Right atrium auricular region (tissue), 2 donors: ENCODE data around the gene ERBIN. TPM values are rescaled to one million over a fixed set of nuclear protein-coding genes. Genes with fewer than 3 reads are reported as not detected.
A peak's percentile ranks its signal among the peaks of the same experiment; 100 is the strongest.
"Not testable (repeated sequence)": the region's sequence is repeated elsewhere in the genome, so short reads cannot be mapped to it uniquely, and the experiment has no call there.

Experiments
- DNase-seq: peaks from one replicate; pipeline ENCODE4 v3.0.0-alpha.2; 2019; ENCODE audit warnings: low spot score
- H3K27ac ChIP-seq, 2 donors: fragments of 200-600 bp; sonication (generic); 1 replicate in 1 of 2; 2 replicates in 1 of 2; pipeline ENCODE4 v1.5.1; 2016 to 2019
- H3K27me3 ChIP-seq, 2 donors: fragments of 200-600 bp; sonication (generic); one replicate each; pipeline versions ENCODE4 v1.5.1 to v1.6.0; 2017 to 2019
- H3K36me3 ChIP-seq: fragments of 200-600 bp; sonication (generic); one replicate; pipeline ENCODE4 v1.5.1; 2016
- H3K4me1 ChIP-seq, 2 donors: fragments of 200-600 bp; sonication (generic); one replicate each; pipeline versions ENCODE4 v1.5.1 to v1.6.0; 2017 to 2019
- H3K4me3 ChIP-seq, 2 donors: fragments of 200-600 bp; sonication (generic); 1 replicate in 1 of 2; 2 replicates in 1 of 2; pipeline ENCODE4 v1.5.1; 2017 to 2019; ENCODE audit warnings: mild to moderate bottlenecking in 1 of 2, moderate library complexity in 1 of 2
- H3K9me3 ChIP-seq, 2 donors: fragments of 200-600 bp; sonication (generic); one replicate each; pipeline ENCODE4 v1.5.1; 2019
- CTCF ChIP-seq, 2 donors: fragments of 200-600 bp; sonication (generic); IDR thresholded peaks; one replicate each; pipeline ENCODE4 v1.5.1; 2019; ENCODE audit warnings: antibody characterized with exemption in 2 of 2
- total RNA-seq, 2 donors: library from RNA; depleted of rRNA; stranded (reverse); fragments of >200 nt; gene quantifications; one replicate each; pipeline ENCODE4 v1.1.0, GENCODE V29; 2016

Gene ERBIN, protein sequence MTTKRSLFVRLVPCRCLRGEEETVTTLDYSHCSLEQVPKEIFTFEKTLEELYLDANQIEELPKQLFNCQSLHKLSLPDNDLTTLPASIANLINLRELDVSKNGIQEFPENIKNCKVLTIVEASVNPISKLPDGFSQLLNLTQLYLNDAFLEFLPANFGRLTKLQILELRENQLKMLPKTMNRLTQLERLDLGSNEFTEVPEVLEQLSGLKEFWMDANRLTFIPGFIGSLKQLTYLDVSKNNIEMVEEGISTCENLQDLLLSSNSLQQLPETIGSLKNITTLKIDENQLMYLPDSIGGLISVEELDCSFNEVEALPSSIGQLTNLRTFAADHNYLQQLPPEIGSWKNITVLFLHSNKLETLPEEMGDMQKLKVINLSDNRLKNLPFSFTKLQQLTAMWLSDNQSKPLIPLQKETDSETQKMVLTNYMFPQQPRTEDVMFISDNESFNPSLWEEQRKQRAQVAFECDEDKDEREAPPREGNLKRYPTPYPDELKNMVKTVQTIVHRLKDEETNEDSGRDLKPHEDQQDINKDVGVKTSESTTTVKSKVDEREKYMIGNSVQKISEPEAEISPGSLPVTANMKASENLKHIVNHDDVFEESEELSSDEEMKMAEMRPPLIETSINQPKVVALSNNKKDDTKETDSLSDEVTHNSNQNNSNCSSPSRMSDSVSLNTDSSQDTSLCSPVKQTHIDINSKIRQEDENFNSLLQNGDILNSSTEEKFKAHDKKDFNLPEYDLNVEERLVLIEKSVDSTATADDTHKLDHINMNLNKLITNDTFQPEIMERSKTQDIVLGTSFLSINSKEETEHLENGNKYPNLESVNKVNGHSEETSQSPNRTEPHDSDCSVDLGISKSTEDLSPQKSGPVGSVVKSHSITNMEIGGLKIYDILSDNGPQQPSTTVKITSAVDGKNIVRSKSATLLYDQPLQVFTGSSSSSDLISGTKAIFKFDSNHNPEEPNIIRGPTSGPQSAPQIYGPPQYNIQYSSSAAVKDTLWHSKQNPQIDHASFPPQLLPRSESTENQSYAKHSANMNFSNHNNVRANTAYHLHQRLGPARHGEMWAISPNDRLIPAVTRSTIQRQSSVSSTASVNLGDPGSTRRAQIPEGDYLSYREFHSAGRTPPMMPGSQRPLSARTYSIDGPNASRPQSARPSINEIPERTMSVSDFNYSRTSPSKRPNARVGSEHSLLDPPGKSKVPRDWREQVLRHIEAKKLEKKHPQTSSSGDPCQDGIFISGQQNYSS (N-terminal part only)
- total RNA-seq, result 10 to 100 TPM; 33.0 to 38.2 TPM

DNA sequence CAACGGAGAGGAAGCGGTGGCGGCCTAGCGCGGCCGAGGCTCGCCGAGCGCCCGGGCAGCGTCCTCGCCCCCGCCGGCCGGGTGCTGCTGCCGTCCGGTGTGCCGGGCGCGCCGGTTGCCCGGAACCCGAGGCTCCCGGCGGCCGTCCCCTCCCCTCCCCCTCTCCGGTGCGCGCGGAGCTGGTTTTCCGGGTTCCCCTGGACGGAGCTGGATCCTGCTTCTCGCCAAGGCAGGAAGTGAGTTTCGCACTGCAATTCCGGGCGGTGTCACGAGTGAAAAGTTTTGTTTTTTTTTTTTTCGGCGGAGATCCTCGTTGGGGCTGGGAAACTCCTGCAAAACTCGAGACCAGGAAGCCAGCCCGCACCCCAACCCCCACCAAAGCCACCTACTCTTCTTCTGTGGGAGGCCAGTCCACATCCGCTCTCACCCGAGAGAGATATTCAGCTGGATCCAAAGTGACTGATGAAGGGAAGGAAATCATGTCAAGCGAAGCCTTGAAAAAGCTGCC is at the start of gene ERBIN:
Gene ERBIN (plus strand): TSS at position 300 of the 508 bp plus-strand sequence. CDS start 66,144 bp downstream, outside the sequence.
- no peaks in the 10 kb centered on the region for H3K36me3 ChIP-seq
- H3K27ac ChIP-seq, result peak within 1 kb of the TSS; percentile 99 to 100
- peaks cover 0 to 24% of the 10 kb centered on the region in 2 donors for H3K4me1 ChIP-seq
- peak; percentile 84 for DNase-seq
- H3K27me3 ChIP-seq, result no peaks in the 10 kb centered on the region
- TF ChIP-seq CTCF (IDR thresholded peaks at IDR 0.05), result no peak
- no peaks in the 10 kb centered on the region for H3K9me3 ChIP-seq
- peak within 1 kb of the TSS; percentile 85 to 99 for H3K4me3 ChIP-seq

- no peaks in the 10 kb centered on the region for H3K9me3 ChIP-seq
- no peak for TF ChIP-seq CTCF (IDR thresholded peaks at IDR 0.05)
- no peaks in the 10 kb centered on the region for H3K27me3 ChIP-seq
- DNase-seq, result no peak
- H3K4me1 ChIP-seq, result no peaks in the 10 kb centered on the region
- no peaks in the 10 kb centered on the region for H3K36me3 ChIP-seq
- H3K4me3 ChIP-seq, result no peak overlapping the region
- no peak overlapping the region for H3K27ac ChIP-seq
Observed at GRCh38 chr5:65876970-65877369, 49.4 kb upstream of the ERBIN start.

DNA sequence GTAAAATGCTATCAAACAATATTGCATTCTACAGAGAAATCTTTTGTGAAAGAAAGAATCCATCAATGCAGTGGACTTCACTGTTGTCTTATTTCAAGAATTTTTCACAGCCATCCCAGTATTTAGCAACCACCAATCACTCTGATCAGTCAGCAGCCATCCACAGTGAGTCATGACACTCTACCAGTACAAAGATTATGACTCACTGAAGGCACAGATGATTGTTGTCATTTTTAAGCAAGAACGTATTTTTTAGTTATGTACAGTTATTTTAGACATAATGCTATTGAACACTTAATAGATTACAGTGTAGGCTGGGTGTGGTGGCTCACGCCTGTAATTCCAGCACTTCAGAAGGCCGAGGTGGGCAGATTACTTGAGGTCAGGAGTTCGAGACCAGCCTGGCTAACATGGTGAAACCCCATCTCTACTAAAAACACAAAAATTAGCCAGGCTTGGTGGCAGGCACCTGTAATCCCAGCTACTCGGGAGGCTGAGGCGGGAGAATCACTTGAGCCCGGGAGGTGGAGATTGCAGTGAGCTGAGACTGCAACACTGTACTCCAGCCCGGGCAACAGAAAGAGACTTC is 46.6 kb upstream of the ERBIN start:
- DNase-seq, H3K27me3 ChIP-seq, H3K4me3 ChIP-seq, H3K36me3 ChIP-seq, H3K4me1 ChIP-seq, H3K9me3 ChIP-seq, H3K27ac ChIP-seq: not testable (repeated sequence)

GRCh38 chr5:65880496-65881072 is 45.8 kb upstream of the ERBIN start:
- H3K4me1 ChIP-seq, result no peaks in the 10 kb centered on the region
- no peaks in the 10 kb centered on the region for H3K36me3 ChIP-seq
- DNase-seq, result no peak
- H3K9me3 ChIP-seq, result no peaks in the 10 kb centered on the region
- no peak overlapping the region for H3K4me3 ChIP-seq
- TF ChIP-seq CTCF (IDR thresholded peaks at IDR 0.05), result no peak
- H3K27ac ChIP-seq, result no peak overlapping the region
- H3K27me3 ChIP-seq, result no peaks in the 10 kb centered on the region

- Histone ChIP-seq H3K36me3 (no peaks in the 10 kb centered on the region), H3K4me3 (no peak overlapping the region), H3K27ac (no peak overlapping the region), H3K9me3 (no peaks in the 10 kb centered on the region), H3K4me1 (no peaks in the 10 kb centered on the region), H3K27me3 (no peaks in the 10 kb centered on the region)
- DNase-seq, result no peak
- TF ChIP-seq CTCF (IDR thresholded peaks at IDR 0.05), result no peak
Observed at GRCh38 chr5:65882278-65882677, 44.1 kb upstream of the ERBIN start.
